Stimulated activated CD8-positive, alpha-beta memory T cell treated with anti-CD3 and anti-CD28 coated beads, Interleukin-12 subunit alpha, Interleukin-12 subunit beta, amount 100 ng/mL, for 4 hours (primary cell): ENCODE measurements around the gene STK31.
"Not testable (repeated sequence)": the region's sequence is repeated elsewhere in the genome, so short reads cannot be mapped to it uniquely, and the experiment has no call there.

Experiments used
- DNase-seq: peaks from one replicate; pipeline ENCODE4 v3.0.0-alpha.2; 2020; ENCODE audit warnings: low read depth

Gene STK31

GRCh38 chr7:23802720-23803397 is 92.8 kb downstream of the STK31 start:
- no peak for DNase-seq

- DNase-seq, result no peak
Observed at GRCh38 chr7:23804707-23805106, 94.7 kb downstream of the STK31 start.

- no peak for DNase-seq
Observed at GRCh38 chr7:23808421-23808820, 98.4 kb downstream of the STK31 start.

GRCh38 chr7:23810099-23810498 is 100.1 kb downstream of the STK31 start:
- DNase-seq, result no peak

- no peak for DNase-seq
Observed at GRCh38 chr7:23811540-23811939, 101.5 kb downstream of the STK31 start.

GRCh38 chr7:23828125-23828524 is 118.1 kb downstream of the STK31 start:
- DNase-seq, result not testable (repeated sequence)

- DNase-seq, result not testable (repeated sequence)
Observed at GRCh38 chr7:23832733-23833132, 122.7 kb downstream of the STK31 start.

- DNase-seq, result no peak
Observed at GRCh38 chr7:23833405-23833804, 123.4 kb downstream of the STK31 start.

GRCh38 chr7:23844837-23845236 is 134.8 kb downstream of the STK31 start:
- DNase-seq, result not testable (repeated sequence)

- DNase-seq, result no peak
Observed at GRCh38 chr7:23852135-23852534, 142.1 kb downstream of the STK31 start.

- no peak for DNase-seq
Observed at GRCh38 chr7:23852988-23853387, 143.0 kb downstream of the STK31 start.

- DNase-seq, result no peak
Observed at GRCh38 chr7:23863209-23863787, 153.3 kb downstream of the STK31 start.

- DNase-seq, result no peak
Observed at GRCh38 chr7:23864973-23865372, 155.0 kb downstream of the STK31 start.

- no peak for DNase-seq
Observed at GRCh38 chr7:23873306-23873705, 163.3 kb downstream of the STK31 start.

- DNase-seq, result not testable (repeated sequence)
Observed at GRCh38 chr7:23876526-23876925, 166.5 kb downstream of the STK31 start.
